ENCODE data around the gene FAM20C.

FAM20C gene

GRCh38 chr7:247636-248035, 55.3 kb downstream of the FAM20C start:
- DNase-seq: no peak

GRCh38 chr7:248732-249435, 56.5 kb downstream of the FAM20C start:
- DNase-seq: no peak

- no peak for DNase-seq
These were observed 57.6 kb downstream of the FAM20C start for GRCh38 chr7:249989-250388.

- no peak for DNase-seq
These were observed 58.2 kb downstream of the FAM20C start for GRCh38 chr7:250523-250922.

- no peak for DNase-seq
These were observed 58.6 kb downstream of the FAM20C start for GRCh38 chr7:251005-251404.

GRCh38 chr7:251446-252175, 59.2 kb downstream of the FAM20C start:
- no peak for DNase-seq

- DNase-seq: no peak
These were observed 60.0 kb downstream of the FAM20C start for GRCh38 chr7:252216-252965.

GRCh38 chr7:252981-253380, 60.6 kb downstream of the FAM20C start:
- DNase-seq: no peak

GRCh38 chr7:253581-254336, 61.4 kb downstream of the FAM20C start:
- no peak for DNase-seq

GRCh38 chr7:254337-255037, 62.1 kb downstream of the FAM20C start:
- no peak for DNase-seq

GRCh38 chr7:255038-255435, 62.7 kb downstream of the FAM20C start:
- DNase-seq: no peak

GRCh38 chr7:255721-256361, 63.5 kb downstream of the FAM20C start:
- no peak for DNase-seq

- no peak for DNase-seq
These were observed 64.1 kb downstream of the FAM20C start for GRCh38 chr7:256461-256940.

- DNase-seq: no peak
These were observed 64.7 kb downstream of the FAM20C start for GRCh38 chr7:256981-257646.

GRCh38 chr7:257647-257992, 65.2 kb downstream of the FAM20C start:
- no peak for DNase-seq

GRCh38 chr7:258476-259190, 66.3 kb downstream of the FAM20C start:
- DNase-seq: no peak

- no peak for DNase-seq
These were observed 66.8 kb downstream of the FAM20C start for GRCh38 chr7:259191-259505.

- DNase-seq: no peak
These were observed 67.5 kb downstream of the FAM20C start for GRCh38 chr7:259751-260405.

GRCh38 chr7:260441-261281, 68.3 kb downstream of the FAM20C start:
- DNase-seq: no peak
